ENCODE measurements around the gene TOMM34.

The TOMM34 gene

GRCh38 chr20:44917399-44917798, 42.8 kb downstream of the TOMM34 start:
- no peak for DNase-seq (ENCODE audit: low spot score)
- H3K4me3 ChIP-seq, result no peak overlapping the region
- TF ChIP-seq CTCF (IDR thresholded peaks at IDR 0.05), result no peak
- H3K27ac ChIP-seq, result no peak overlapping the region

DNA sequence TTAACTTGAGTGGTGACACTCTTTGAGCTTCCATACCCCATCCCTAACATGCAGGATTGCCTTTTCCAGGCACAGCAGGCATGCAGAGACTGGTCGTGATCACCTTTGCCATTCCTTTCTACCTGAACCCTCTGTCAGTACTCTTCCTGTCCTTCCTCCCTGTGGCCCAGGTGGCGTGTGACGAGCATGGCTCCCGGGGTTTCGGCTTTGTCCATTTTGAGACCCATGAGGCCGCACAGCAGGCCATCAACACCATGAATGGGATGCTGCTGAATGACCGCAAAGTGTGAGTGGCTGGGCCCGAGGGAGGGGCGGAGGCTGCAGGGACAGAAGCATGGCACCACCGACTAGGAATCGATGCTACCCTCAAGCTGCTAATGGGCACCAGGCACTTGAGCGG, 43.6 kb downstream of the TOMM34 start:
- Histone ChIP-seq H3K27ac (no peak overlapping the region), H3K4me3 (no peak overlapping the region)
- DNase-seq (ENCODE audit: low spot score), result no peak
- no peak for TF ChIP-seq CTCF (IDR thresholded peaks at IDR 0.05)

GRCh38 chr20:44914924-44915323, 45.3 kb downstream of the TOMM34 start:
- no peak for TF ChIP-seq CTCF (IDR thresholded peaks at IDR 0.05)
- H3K4me3 ChIP-seq, result no peak overlapping the region
- H3K27ac ChIP-seq, result no peak overlapping the region
- no peak for DNase-seq (ENCODE audit: low spot score)

- DNase-seq (ENCODE audit: low spot score), result no peak
- Histone ChIP-seq H3K4me3 (no peak overlapping the region), H3K27ac (no peak overlapping the region)
- no peak for TF ChIP-seq CTCF (IDR thresholded peaks at IDR 0.05)
Observed at GRCh38 chr20:44912189-44912588, 48.0 kb downstream of the TOMM34 start.

DNA sequence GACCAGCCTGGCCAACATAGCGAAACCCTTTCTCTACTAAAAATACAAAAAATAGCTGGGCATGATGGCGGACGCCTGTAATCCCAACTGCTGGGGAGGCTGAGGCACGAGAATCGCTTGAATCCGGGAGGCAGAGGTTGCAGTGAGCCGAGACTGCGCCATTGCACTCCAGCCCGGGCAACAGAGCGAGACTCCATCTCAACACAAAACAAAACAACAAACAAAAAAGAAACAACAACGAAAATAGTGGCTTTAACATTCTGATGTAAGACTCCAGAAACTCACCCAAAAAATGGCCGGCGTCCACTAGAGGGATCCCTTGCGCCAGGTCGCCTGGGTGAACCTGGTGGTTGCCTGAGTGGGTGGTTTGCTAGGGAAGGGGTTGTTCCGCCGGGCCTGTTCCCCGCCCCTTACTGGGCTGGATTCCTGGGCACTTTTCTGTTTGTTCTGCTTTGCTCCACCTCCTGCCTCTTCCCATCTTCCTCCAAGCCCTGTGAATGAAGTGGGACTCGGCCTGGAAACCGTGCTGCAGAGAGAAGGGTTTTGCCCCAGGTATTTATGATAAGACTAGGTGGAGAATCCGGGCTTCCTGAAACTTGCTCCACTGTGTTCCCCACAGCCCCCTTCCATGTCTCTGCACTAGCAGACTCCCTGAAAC, 48.8 kb downstream of the TOMM34 start:
- Histone ChIP-seq H3K4me3 (no peak overlapping the region), H3K27ac (no peak overlapping the region)
- no peak for DNase-seq (ENCODE audit: low spot score)
- no peak for TF ChIP-seq CTCF (IDR thresholded peaks at IDR 0.05)

GRCh38 chr20:44910690-44911262, 49.4 kb downstream of the TOMM34 start:
- H3K4me3 ChIP-seq, result peak overlapping the region; percentile 90
- DNase-seq (ENCODE audit: low spot score), result no peak
- no peak for TF ChIP-seq CTCF (IDR thresholded peaks at IDR 0.05)
- no peak overlapping the region for H3K27ac ChIP-seq
